NCI-H69 (cell line): ENCODE results near the gene PPP1R16B.

Experiments used
- DNase-seq: peaks from one replicate; lab custom pipeline; 2025; lab: John Stamatoyannopoulos, UW

PPP1R16B gene

GRCh38 chr20:38965264-38965663, 159.8 kb downstream of the PPP1R16B start:
- DNase-seq, result no peak

GRCh38 chr20:38968090-38968489, 162.6 kb downstream of the PPP1R16B start:
- no peak for DNase-seq

- no peak for DNase-seq
Observed at GRCh38 chr20:38969708-38970107, 164.2 kb downstream of the PPP1R16B start.

- no peak for DNase-seq
Observed at GRCh38 chr20:38970302-38970701, 164.8 kb downstream of the PPP1R16B start.
